ENCODE measurements around the gene DOCK8. TPM values are rescaled to one million over a fixed set of nuclear protein-coding genes. Genes with fewer than 3 reads are reported as not detected.

The DOCK8 gene
- total and polyA plus RNA-seq, 3 experiments from 2014 or later, result 71.6 to 141 (median 136) TPM

GRCh38 chr9:350384-350783, 135.7 kb downstream of the DOCK8 start:
- no peak overlapping the region for H3K4me3 ChIP-seq (ENCODE audit: low read length)
- Mint-ChIP-seq H3K27ac (peak overlapping the region; percentile 9 to 85 (median 54)), H3K4me3 (no peak overlapping the region), H3K9me3 (no peaks in the 10 kb centered on the region), H3K36me3 (peaks cover 0 to 92% (median 12%) of the 10 kb centered on the region in 3 donors), H3K27me3 (peaks cover 0 to 1% of the 10 kb centered on the region in 2 donors), H3K4me1 (peaks cover 34 to 58% (median 52%) of the 10 kb centered on the region in 3 donors)
- H3K4me1 ChIP-seq (ENCODE audit: insufficient read depth, low read length), result peaks cover 4% of the 10 kb centered on the region
- no peaks in the 10 kb centered on the region for H3K27me3 ChIP-seq (ENCODE audit: insufficient read depth, low read length, poor library complexity, severe bottlenecking)
- no peaks in the 10 kb centered on the region for H3K9me3 ChIP-seq (ENCODE audit: low read length)
- no peak for DNase-seq
- H3K27ac ChIP-seq (ENCODE audit: low read depth, low read length), result no peak overlapping the region
- ChIA-PET CTCF (no interaction called here), POLR2A (no interaction called here)
- peaks cover 46% of the 10 kb centered on the region for H3K36me3 ChIP-seq (ENCODE audit: insufficient read depth, low read length)

DNA sequence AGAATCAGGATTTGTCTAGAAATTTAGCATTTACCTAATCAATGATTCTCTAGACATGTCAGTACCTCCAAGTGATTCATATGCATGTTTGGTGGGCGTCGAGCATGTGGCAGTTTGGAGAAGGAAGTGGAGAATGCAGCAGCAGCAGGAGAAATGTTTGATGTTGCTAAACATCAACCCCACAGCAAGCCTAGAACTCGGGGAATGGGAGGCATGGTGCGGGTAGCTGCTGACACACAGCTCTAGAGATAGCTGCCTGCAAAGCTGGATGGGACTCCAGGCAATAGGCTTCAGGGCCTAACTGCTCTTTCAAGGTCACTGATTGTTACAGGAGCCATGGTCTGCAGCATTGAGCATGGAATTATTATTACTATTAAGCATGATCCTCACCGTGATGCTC, 137.3 kb downstream of the DOCK8 start:
- Mint-ChIP-seq H3K9me3 (no peaks in the 10 kb centered on the region), H3K27me3 (peaks cover 0 to 1% of the 10 kb centered on the region in 2 donors), H3K36me3 (peaks cover 0 to 88% (median 15%) of the 10 kb centered on the region in 3 donors), H3K4me1 (peaks cover 38 to 67% (median 65%) of the 10 kb centered on the region in 3 donors), H3K27ac (peak overlapping the region in 4 of 8 donors; percentile 9 to 85 (median 62)), H3K4me3 (no peak overlapping the region)
- H3K4me1 ChIP-seq (ENCODE audit: insufficient read depth, low read length), result peaks cover 4% of the 10 kb centered on the region
- no peaks in the 10 kb centered on the region for H3K9me3 ChIP-seq (ENCODE audit: low read length)
- no peak overlapping the region for H3K27ac ChIP-seq (ENCODE audit: low read depth, low read length)
- H3K27me3 ChIP-seq (ENCODE audit: insufficient read depth, low read length, poor library complexity, severe bottlenecking), result no peaks in the 10 kb centered on the region
- no peak overlapping the region for H3K4me3 ChIP-seq (ENCODE audit: low read length)
- peaks cover 30% of the 10 kb centered on the region for H3K36me3 ChIP-seq (ENCODE audit: insufficient read depth, low read length)
- ChIA-PET POLR2A (no interaction called here), CTCF (no interaction called here)
- DNase-seq, result no peak

- Mint-ChIP-seq H3K4me3 (no peak overlapping the region), H3K27ac (peak overlapping the region in 6 of 8 donors; percentile 17 to 94 (median 75)), H3K27me3 (peaks cover 0 to 1% of the 10 kb centered on the region in 2 donors), H3K9me3 (no peaks in the 10 kb centered on the region), H3K4me1 (peaks cover 38 to 70% (median 69%) of the 10 kb centered on the region in 3 donors), H3K36me3 (peaks cover 0 to 87% (median 13%) of the 10 kb centered on the region in 3 donors)
- no peak overlapping the region for H3K4me3 ChIP-seq (ENCODE audit: low read length)
- CTCF ChIA-PET, result no interaction called here
- no peak overlapping the region for H3K27ac ChIP-seq (ENCODE audit: low read depth, low read length)
- no peaks in the 10 kb centered on the region for H3K9me3 ChIP-seq (ENCODE audit: low read length)
- no peak for DNase-seq
- POLR2A ChIA-PET, result interaction anchor here (0.6 kb wide), 1 partner anchor 140 kb away, joined by 10 read pairs; no protein-coding TSS in a partner anchor
- H3K36me3 ChIP-seq (ENCODE audit: insufficient read depth, low read length), result peaks cover 24% of the 10 kb centered on the region
- no peaks in the 10 kb centered on the region for H3K27me3 ChIP-seq (ENCODE audit: insufficient read depth, low read length, poor library complexity, severe bottlenecking)
- H3K4me1 ChIP-seq (ENCODE audit: insufficient read depth, low read length), result peaks cover 4% of the 10 kb centered on the region
These were observed 138.4 kb downstream of the DOCK8 start for GRCh38 chr9:353077-353476.

- Histone ChIP-seq H3K27ac (ENCODE audit: low read depth, low read length) (no peak overlapping the region), H3K36me3 (ENCODE audit: insufficient read depth, low read length) (peaks cover 16% of the 10 kb centered on the region)
These were observed 139.8 kb downstream of the DOCK8 start for GRCh38 chr9:354453-354852.

GRCh38 chr9:357560-357959, 142.9 kb downstream of the DOCK8 start:
- Mint-ChIP-seq H3K4me3 (no peak overlapping the region), H3K9me3 (no peaks in the 10 kb centered on the region), H3K27me3 (peaks cover 0 to 1% of the 10 kb centered on the region in 2 donors), H3K27ac (peak overlapping the region in 5 of 8 donors; percentile 20 to 80 (median 52)), H3K36me3 (peaks cover 0 to 80% (median 13%) of the 10 kb centered on the region in 3 donors), H3K4me1 (peaks cover 15 to 41% (median 38%) of the 10 kb centered on the region in 3 donors)
- H3K27ac ChIP-seq (ENCODE audit: low read depth, low read length), result no peak overlapping the region
- H3K9me3 ChIP-seq (ENCODE audit: low read length), result no peaks in the 10 kb centered on the region
- H3K27me3 ChIP-seq (ENCODE audit: insufficient read depth, low read length, poor library complexity, severe bottlenecking), result no peaks in the 10 kb centered on the region
- DNase-seq, result no peak
- POLR2A ChIA-PET, result no interaction called here
- H3K4me3 ChIP-seq (ENCODE audit: low read length), result no peak overlapping the region
- H3K4me1 ChIP-seq (ENCODE audit: insufficient read depth, low read length), result no peaks in the 10 kb centered on the region
- CTCF ChIA-PET, result no interaction called here
- H3K36me3 ChIP-seq (ENCODE audit: insufficient read depth, low read length), result peaks cover 4% of the 10 kb centered on the region

More at GRCh38 chr9:354453-354852, 139.8 kb downstream of the DOCK8 start:
- Mint-ChIP-seq H3K4me3 (no peak overlapping the region), H3K27me3 (peaks cover 0 to 1% of the 10 kb centered on the region in 2 donors), H3K9me3 (no peaks in the 10 kb centered on the region), H3K27ac (peak overlapping the region in 6 of 8 donors; percentile 20 to 85 (median 59)), H3K4me1 (peaks cover 34 to 64% (median 62%) of the 10 kb centered on the region in 3 donors), H3K36me3 (peaks cover 0 to 85% (median 10%) of the 10 kb centered on the region in 3 donors)
- ChIA-PET CTCF (no interaction called here), POLR2A (no interaction called here)
- Histone ChIP-seq H3K9me3 (ENCODE audit: low read length) (no peaks in the 10 kb centered on the region), H3K27me3 (ENCODE audit: insufficient read depth, low read length, poor library complexity, severe bottlenecking) (no peaks in the 10 kb centered on the region), H3K4me1 (ENCODE audit: insufficient read depth, low read length) (peaks cover 4% of the 10 kb centered on the region), H3K4me3 (ENCODE audit: low read length) (no peak overlapping the region)
- DNase-seq, result no peak

DNA sequence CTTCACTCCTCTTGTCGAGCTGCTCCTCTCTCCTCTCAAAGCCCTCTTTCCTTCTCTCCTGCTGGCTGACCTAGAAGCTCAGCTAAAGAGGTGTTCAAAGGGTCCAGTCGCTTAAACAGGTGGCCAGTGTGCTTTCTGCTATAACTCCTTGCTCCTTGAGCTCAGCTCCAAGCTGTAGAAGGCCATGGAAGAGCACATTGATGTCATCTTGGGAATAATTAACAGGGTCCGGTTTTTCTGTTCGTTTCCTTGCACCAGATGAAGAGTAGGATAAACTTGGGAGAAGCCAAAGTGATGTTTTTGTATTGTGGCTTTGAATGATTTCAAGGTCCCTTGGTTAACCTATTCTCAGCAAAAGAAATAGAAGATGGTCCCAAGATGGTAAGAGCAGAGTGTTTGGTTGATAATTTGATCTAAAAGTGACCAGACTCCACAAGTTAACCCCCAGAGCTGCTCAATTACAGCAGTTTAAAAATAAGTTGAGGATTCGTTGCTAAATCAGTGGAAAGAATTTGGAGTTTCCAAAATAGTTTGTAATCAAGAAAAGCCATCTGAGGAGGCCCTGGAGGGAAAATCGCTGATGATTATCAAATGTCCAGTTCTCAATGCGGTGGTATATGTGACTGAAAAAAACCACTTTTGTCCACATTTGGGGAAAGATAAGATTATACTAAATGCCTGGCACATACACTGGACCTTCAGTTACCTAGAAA, 148.1 kb downstream of the DOCK8 start:
- peaks cover 0 to 89% (median 11%) of the 10 kb centered on the region in 3 donors for H3K36me3 Mint-ChIP-seq
- Histone ChIP-seq H3K9me3 (ENCODE audit: low read length) (no peaks in the 10 kb centered on the region), H3K27me3 (ENCODE audit: insufficient read depth, low read length, poor library complexity, severe bottlenecking) (no peaks in the 10 kb centered on the region), H3K36me3 (ENCODE audit: insufficient read depth, low read length) (peaks cover 30% of the 10 kb centered on the region), H3K4me1 (ENCODE audit: insufficient read depth, low read length) (no peaks in the 10 kb centered on the region), H3K4me3 (ENCODE audit: low read length) (no peak overlapping the region), H3K27ac (ENCODE audit: low read depth, low read length) (no peak overlapping the region)
- peak overlapping the region in 3 of 8 donors; percentile 47 to 83 (median 72) for H3K27ac Mint-ChIP-seq
- ChIA-PET POLR2A (no interaction called here), CTCF (no interaction called here)
- no peaks in the 10 kb centered on the region for H3K9me3 Mint-ChIP-seq
- DNase-seq, result no peak
- no peak overlapping the region for H3K4me3 Mint-ChIP-seq
- H3K4me1 Mint-ChIP-seq, result peaks cover 2 to 3% (median 3%) of the 10 kb centered on the region in 3 donors
- H3K27me3 Mint-ChIP-seq, result peaks cover 0 to 1% of the 10 kb centered on the region in 2 donors

DNA sequence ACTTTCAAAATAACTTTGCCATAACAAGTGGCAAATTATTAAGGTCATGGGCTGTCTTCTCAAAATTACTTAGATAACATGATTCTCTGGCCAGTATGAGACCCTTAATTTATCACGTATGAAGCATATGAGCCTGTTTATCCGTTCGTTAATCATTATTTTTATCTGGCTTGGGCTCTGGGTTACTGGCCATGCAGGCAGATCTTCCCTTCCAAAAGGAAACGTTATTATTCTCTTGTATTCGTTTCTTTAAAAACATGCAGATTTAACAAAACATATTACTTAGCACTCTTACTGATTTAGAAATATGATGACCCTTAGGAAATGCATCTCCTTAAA, 148.6 kb downstream of the DOCK8 start:
- peaks cover 0 to 3% (median 3%) of the 10 kb centered on the region in 3 donors for H3K4me1 Mint-ChIP-seq
- H3K27me3 Mint-ChIP-seq, result peaks cover 0 to 1% of the 10 kb centered on the region in 2 donors
- H3K27ac ChIP-seq (ENCODE audit: low read depth, low read length), result no peak overlapping the region
- ChIA-PET CTCF (no interaction called here), POLR2A (no interaction called here)
- no peaks in the 10 kb centered on the region for H3K27me3 ChIP-seq (ENCODE audit: insufficient read depth, low read length, poor library complexity, severe bottlenecking)
- no peak overlapping the region for H3K4me3 ChIP-seq (ENCODE audit: low read length)
- no peaks in the 10 kb centered on the region for H3K9me3 ChIP-seq (ENCODE audit: low read length)
- no peak for DNase-seq
- peak overlapping the region in 3 of 8 donors; percentile 51 to 69 (median 67) for H3K27ac Mint-ChIP-seq
- peaks cover 35% of the 10 kb centered on the region for H3K36me3 ChIP-seq (ENCODE audit: insufficient read depth, low read length)
- no peaks in the 10 kb centered on the region for H3K4me1 ChIP-seq (ENCODE audit: insufficient read depth, low read length)
- no peak overlapping the region for H3K4me3 Mint-ChIP-seq
- no peaks in the 10 kb centered on the region for H3K9me3 Mint-ChIP-seq
- H3K36me3 Mint-ChIP-seq, result peaks cover 0 to 90% (median 12%) of the 10 kb centered on the region in 3 donors

GRCh38 chr9:365436-365835, 150.8 kb downstream of the DOCK8 start:
- H3K36me3 ChIP-seq (ENCODE audit: insufficient read depth, low read length), result peaks cover 50% of the 10 kb centered on the region
- no peaks in the 10 kb centered on the region for H3K9me3 ChIP-seq (ENCODE audit: low read length)
- Mint-ChIP-seq H3K36me3 (peaks cover 0 to 97% (median 12%) of the 10 kb centered on the region in 3 donors), H3K4me3 (no peak overlapping the region), H3K4me1 (peaks cover 0 to 3% (median 0%) of the 10 kb centered on the region in 3 donors), H3K27me3 (peaks cover 0 to 1% of the 10 kb centered on the region in 2 donors), H3K27ac (peak overlapping the region in 2 of 8 donors; percentile 0 to 62), H3K9me3 (no peaks in the 10 kb centered on the region)
- H3K4me1 ChIP-seq (ENCODE audit: insufficient read depth, low read length), result no peaks in the 10 kb centered on the region
- DNase-seq, result no peak
- H3K27me3 ChIP-seq (ENCODE audit: insufficient read depth, low read length, poor library complexity, severe bottlenecking), result no peaks in the 10 kb centered on the region
- ChIA-PET POLR2A (no interaction called here), CTCF (no interaction called here)
- no peak overlapping the region for H3K4me3 ChIP-seq (ENCODE audit: low read length)
- no peak overlapping the region for H3K27ac ChIP-seq (ENCODE audit: low read depth, low read length)

Measured in CD8-positive, alpha-beta memory T cell (primary cell).